Hepatocyte (in vitro differentiated cells): Measurements from ENCODE around the gene C1orf74. TPM values are rescaled to one million over a fixed set of nuclear protein-coding genes. Genes with fewer than 3 reads are reported as not detected.

ENCODE experiments used
- DNase-seq: peaks from one replicate; pipeline ENCODE4 v3.0.0-alpha.2; 2016; ENCODE audit warnings: low spot score
- H2AFZ ChIP-seq: fragments of 200-600 bp; sonication (generic); 2 replicates; pipeline ENCODE4 v1.6.0; 2016; ENCODE audit warnings: antibody characterized with exemption, mild to moderate bottlenecking
- H3K27ac ChIP-seq: fragments of 200-600 bp; sonication (generic); 2 replicates; pipeline ENCODE4 v1.5.1; 2016; ENCODE audit warnings: mild to moderate bottlenecking
- H3K27me3 ChIP-seq: fragments of 200-600 bp; sonication (generic); 2 replicates; pipeline ENCODE4 v1.6.1; 2016
- H3K36me3 ChIP-seq: fragments of 200-600 bp; sonication (generic); replicated peaks from 2 replicates; pipeline ENCODE4 v1.5.1; 2016; ENCODE audit warnings: low read depth; ENCODE audit not compliant: insufficient read depth
- H3K4me1 ChIP-seq: fragments of 200-600 bp; sonication (generic); 2 replicates; pipeline ENCODE4 v1.5.1; 2016; ENCODE audit warnings: mild to moderate bottlenecking, moderate library complexity; ENCODE audit not compliant: insufficient read depth
- H3K4me2 ChIP-seq: fragments of 200-600 bp; sonication (generic); 2 replicates; pipeline ENCODE4 v1.6.0; 2016
- H3K4me3 ChIP-seq: fragments of 200-600 bp; sonication (generic); 2 replicates; pipeline ENCODE4 v1.5.1; 2016; ENCODE audit warnings: mild to moderate bottlenecking
- H3K79me2 ChIP-seq: fragments of 200-600 bp; sonication (generic); 2 replicates; pipeline ENCODE4 v1.6.0; 2017; ENCODE audit warnings: mild to moderate bottlenecking
- H3K9me2 ChIP-seq: fragments of 200-600 bp; sonication (generic); replicated peaks from 2 replicates; pipeline ENCODE4 v1.6.0; 2017; ENCODE audit warnings: mild to moderate bottlenecking; ENCODE audit not compliant: insufficient read depth
- H3K9me3 ChIP-seq: fragments of 200-600 bp; sonication (generic); 2 replicates; pipeline ENCODE4 v1.5.1; 2016; ENCODE audit warnings: low read depth, mild to moderate bottlenecking
- H4K20me1 ChIP-seq: fragments of 200-600 bp; sonication (generic); 2 replicates; pipeline ENCODE4 v1.6.0; 2016; ENCODE audit warnings: mild to moderate bottlenecking; ENCODE audit not compliant: insufficient read depth, poor library complexity, severe bottlenecking
- CTCF ChIP-seq: fragments of 200-600 bp; sonication (generic); IDR thresholded peaks from 2 replicates; pipeline ENCODE4 v1.5.1; 2016; ENCODE audit warnings: antibody characterized with exemption, mild to moderate bottlenecking; ENCODE audit not compliant: poor library complexity
- EZH2 ChIP-seq: fragments of 200-600 bp; sonication (generic); IDR thresholded peaks from 2 replicates; pipeline ENCODE4 v1.6.1; 2016; ENCODE audit warnings: antibody characterized with exemption, mild to moderate bottlenecking, borderline replicate concordance
- EZH2phosphoT487 ChIP-seq: fragments of 200-600 bp; sonication (generic); IDR thresholded peaks from one replicate; pipeline ENCODE4 v1.6.1; 2018; ENCODE audit warnings: antibody characterized with exemption, mild to moderate bottlenecking, low read depth, moderate library complexity; ENCODE audit not compliant: unreplicated experiment, severe bottlenecking
- WGBS: methylation state at CpG from one replicate; pipeline ENCODE4 v1.1.6; 2016; ENCODE audit warnings: low lambda C conversion rate; ENCODE audit errors: missing lambda C conversion rate; 5-methylcytosine and 5-hydroxymethylcytosine counted together
- polyA plus RNA-seq: library from polyadenylated mRNA; unstranded; fragments of >200 nt; fragmentation: Nextera tagmentation; extraction: Ambion mirVana; gene quantifications from 2 replicates; pipeline ENCODE4 v1.2.1, GENCODE V29; 2016
- total RNA-seq: library from RNA; depleted of rRNA; stranded (reverse); fragments of >200 nt; gene quantifications from 2 replicates; pipeline ENCODE4 v1.2.3, GENCODE V29; 2014

The C1orf74 gene
- total and polyA plus RNA-seq, 2 experiments from 2014 or later = 2.2 to 3.3 TPM

- Histone ChIP-seq H4K20me1 (no peaks in the 10 kb centered on the region), H3K4me2 (no peak overlapping the region), H3K4me3 (no peak overlapping the region), H3K9me3 (no peaks in the 10 kb centered on the region), H3K9me2 (no peaks in the 10 kb centered on the region), H3K27ac (no peak overlapping the region), H2AFZ (no peak overlapping the region), H3K27me3 (no peaks in the 10 kb centered on the region), H3K4me1 (peaks cover 5% of the 10 kb centered on the region), H3K36me3 (no peaks in the 10 kb centered on the region), H3K79me2 (no peaks in the 10 kb centered on the region)
- DNase-seq = no peak
- TF ChIP-seq EZH2phosphoT487 (no peak), EZH2 (no peak), CTCF (no peak)
- 100% methylated on average over 12 of the region's 17 CpGs for WGBS
Observed at GRCh38 chr1:209770636-209771415, 13.5 kb downstream of the C1orf74 start.

- no peak for TF ChIP-seq EZH2
- no peak for TF ChIP-seq EZH2phosphoT487
- no peak for TF ChIP-seq CTCF
- no peaks in the 10 kb centered on the region for H3K79me2 ChIP-seq
- peaks cover 5% of the 10 kb centered on the region for H3K4me1 ChIP-seq
- H2AFZ ChIP-seq = peak overlapping the region; percentile 32
- no peaks in the 10 kb centered on the region for H3K27me3 ChIP-seq
- DNase-seq = no peak
- no peak overlapping the region for H3K4me2 ChIP-seq
- H3K36me3 ChIP-seq = no peaks in the 10 kb centered on the region
- H3K9me3 ChIP-seq = no peaks in the 10 kb centered on the region
- H3K9me2 ChIP-seq = no peaks in the 10 kb centered on the region
- H3K4me3 ChIP-seq = no peak overlapping the region
- H3K27ac ChIP-seq = peak overlapping the region; percentile 72
- no peaks in the 10 kb centered on the region for H4K20me1 ChIP-seq
- WGBS = 82% methylated on average over 7 of the region's 7 CpGs
Observed at GRCh38 chr1:209769971-209770370, 14.4 kb downstream of the C1orf74 start.

- H3K27ac ChIP-seq = peak overlapping the region; percentile 72
- no peak for TF ChIP-seq CTCF
- TF ChIP-seq EZH2phosphoT487 = no peak
- TF ChIP-seq EZH2 = no peak
- no peak overlapping the region for H3K4me3 ChIP-seq
- peak; percentile 24 for DNase-seq
- H3K4me1 ChIP-seq = peaks cover 5% of the 10 kb centered on the region
- no peaks in the 10 kb centered on the region for H3K9me2 ChIP-seq
- H3K27me3 ChIP-seq = no peaks in the 10 kb centered on the region
- H3K4me2 ChIP-seq = no peak overlapping the region
- H4K20me1 ChIP-seq = no peaks in the 10 kb centered on the region
- no peaks in the 10 kb centered on the region for H3K79me2 ChIP-seq
- H3K9me3 ChIP-seq = no peaks in the 10 kb centered on the region
- WGBS = 42% methylated on average over 13 of the region's 13 CpGs
- peak overlapping the region; percentile 32 for H2AFZ ChIP-seq
- no peaks in the 10 kb centered on the region for H3K36me3 ChIP-seq
Observed at GRCh38 chr1:209769171-209769904, 15.0 kb downstream of the C1orf74 start.
